C4-2B (cell line): ENCODE results near the gene SORCS2.

Experiments
- ZFX ChIP-seq: fragments of 450-650 bp; IDR thresholded peaks from 2 replicates; pipeline ENCODE4 v1.6.1; 2017
- TF ChIP-seq, protein P1 (sequence below): fragments of 450-650 bp; conservative IDR thresholded peaks from 2 replicates; pipeline ENCODE4 v1.5.1; 2017; ENCODE audit warnings: mild to moderate bottlenecking

DNA sequence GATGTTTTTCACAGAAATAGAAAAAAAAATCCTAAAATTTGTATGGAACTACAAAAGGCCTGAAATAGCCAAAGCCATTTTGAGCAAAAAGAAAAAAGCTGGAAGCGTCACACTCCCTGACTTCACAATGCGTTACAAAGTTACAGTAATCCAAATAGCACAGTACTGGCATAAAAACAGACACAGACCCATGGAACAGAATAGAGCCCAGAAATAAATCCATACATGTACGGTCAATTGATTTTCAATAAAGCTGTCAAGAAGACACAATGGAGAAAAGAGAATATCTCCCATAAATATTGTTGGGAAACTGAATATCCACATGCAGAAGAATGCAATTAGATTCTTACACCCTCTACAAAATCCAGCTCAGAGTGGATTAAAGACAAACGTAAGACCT lies 539.1 kb downstream of the SORCS2 start:
- TF ChIP-seq, protein P1, sequence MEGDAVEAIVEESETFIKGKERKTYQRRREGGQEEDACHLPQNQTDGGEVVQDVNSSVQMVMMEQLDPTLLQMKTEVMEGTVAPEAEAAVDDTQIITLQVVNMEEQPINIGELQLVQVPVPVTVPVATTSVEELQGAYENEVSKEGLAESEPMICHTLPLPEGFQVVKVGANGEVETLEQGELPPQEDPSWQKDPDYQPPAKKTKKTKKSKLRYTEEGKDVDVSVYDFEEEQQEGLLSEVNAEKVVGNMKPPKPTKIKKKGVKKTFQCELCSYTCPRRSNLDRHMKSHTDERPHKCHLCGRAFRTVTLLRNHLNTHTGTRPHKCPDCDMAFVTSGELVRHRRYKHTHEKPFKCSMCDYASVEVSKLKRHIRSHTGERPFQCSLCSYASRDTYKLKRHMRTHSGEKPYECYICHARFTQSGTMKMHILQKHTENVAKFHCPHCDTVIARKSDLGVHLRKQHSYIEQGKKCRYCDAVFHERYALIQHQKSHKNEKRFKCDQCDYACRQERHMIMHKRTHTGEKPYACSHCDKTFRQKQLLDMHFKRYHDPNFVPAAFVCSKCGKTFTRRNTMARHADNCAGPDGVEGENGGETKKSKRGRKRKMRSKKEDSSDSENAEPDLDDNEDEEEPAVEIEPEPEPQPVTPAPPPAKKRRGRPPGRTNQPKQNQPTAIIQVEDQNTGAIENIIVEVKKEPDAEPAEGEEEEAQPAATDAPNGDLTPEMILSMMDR, result no peak
- TF ChIP-seq ZFX, result no peak
